Measurements from ENCODE around the gene CILP. TPM values are rescaled to one million over a fixed set of nuclear protein-coding genes. Genes with fewer than 3 reads are reported as not detected.
A peak's percentile ranks its signal among the peaks of the same experiment; 100 is the strongest.

The CILP gene
- total and polyA plus RNA-seq, 2 of the 13 experiments (the other 11 are each of a cell fraction or from before 2014, with no cell fraction given): 0.03 TPM; not detected in 1

DNA sequence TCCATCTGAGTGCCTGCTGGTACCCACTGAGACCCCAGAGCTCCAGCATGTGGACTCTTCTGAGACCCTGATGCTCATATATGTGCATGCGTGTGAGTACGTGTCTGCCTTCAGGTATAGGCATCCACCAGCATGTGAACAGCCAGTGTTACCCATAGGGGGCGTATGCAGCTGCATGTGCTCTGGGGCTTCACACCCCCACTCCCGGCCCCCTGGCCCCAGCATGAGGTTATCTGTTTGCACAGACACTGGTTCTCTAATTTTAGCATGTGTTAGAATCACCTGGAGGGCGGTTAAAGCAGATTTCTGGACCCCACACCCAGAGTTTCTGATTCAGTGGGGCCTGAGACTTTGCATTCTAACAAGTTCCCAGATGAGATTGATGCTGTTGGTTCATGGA, 824 bp upstream of the CILP start:
- intact Hi-C loops (cut with micrococcal nuclease; ENCODE audit: unreplicated experiment): no loop called here
- no peaks in the 10 kb centered on the region for H3K36me3 ChIP-seq (replicated peaks in 1 of 2; ENCODE audit: control insufficient read depth in 1 of 2, insufficient read depth in 2 of 2, low read length in 2 of 2)
- H2AFZ ChIP-seq (ENCODE audit: low read length): no peak overlapping the region
- peaks cover 23% of the 10 kb centered on the region for H3K4me1 ChIP-seq (ENCODE audit: insufficient read depth, low read length)
- TF ChIP-seq MYC (CRISPR knock-in tag; IDR thresholded peaks at IDR 0.05; ENCODE audit: borderline replicate concordance) (peak; percentile 71), ZNF773 (CRISPR knock-in tag; IDR thresholded peaks at IDR 0.05; ENCODE audit: borderline replicate concordance) (no peak), SCMH1 (CRISPR knock-in tag; IDR thresholded peaks at IDR 0.05; ENCODE audit: borderline replicate concordance) (no peak), XRCC5 (optimal IDR thresholded peaks at IDR 0.05; ENCODE audit: low read length) (peak; percentile 32), STAG1 (CRISPR knock-in tag; IDR thresholded peaks at IDR 0.05) (peak; percentile 55), SMC3 (IDR thresholded peaks at IDR 0.05; ENCODE audit: low read length) (peak; percentile 36), EEA1 (CRISPR knock-in tag; IDR thresholded peaks at IDR 0.05; ENCODE audit: borderline replicate concordance) (no peak), SMYD3 (CRISPR knock-in tag; IDR thresholded peaks at IDR 0.05) (no peak), TEAD3 (CRISPR knock-in tag; optimal IDR thresholded peaks at IDR 0.05; ENCODE audit: borderline replicate concordance) (peak; percentile 17)
- TF ChIP-seq, protein P1, sequence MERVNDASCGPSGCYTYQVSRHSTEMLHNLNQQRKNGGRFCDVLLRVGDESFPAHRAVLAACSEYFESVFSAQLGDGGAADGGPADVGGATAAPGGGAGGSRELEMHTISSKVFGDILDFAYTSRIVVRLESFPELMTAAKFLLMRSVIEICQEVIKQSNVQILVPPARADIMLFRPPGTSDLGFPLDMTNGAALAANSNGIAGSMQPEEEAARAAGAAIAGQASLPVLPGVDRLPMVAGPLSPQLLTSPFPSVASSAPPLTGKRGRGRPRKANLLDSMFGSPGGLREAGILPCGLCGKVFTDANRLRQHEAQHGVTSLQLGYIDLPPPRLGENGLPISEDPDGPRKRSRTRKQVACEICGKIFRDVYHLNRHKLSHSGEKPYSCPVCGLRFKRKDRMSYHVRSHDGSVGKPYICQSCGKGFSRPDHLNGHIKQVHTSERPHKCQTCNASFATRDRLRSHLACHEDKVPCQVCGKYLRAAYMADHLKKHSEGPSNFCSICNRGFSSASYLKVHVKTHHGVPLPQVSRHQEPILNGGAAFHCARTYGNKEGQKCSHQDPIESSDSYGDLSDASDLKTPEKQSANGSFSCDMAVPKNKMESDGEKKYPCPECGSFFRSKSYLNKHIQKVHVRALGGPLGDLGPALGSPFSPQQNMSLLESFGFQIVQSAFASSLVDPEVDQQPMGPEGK (CRISPR knock-in tag; IDR thresholded peaks at IDR 0.05): peak; percentile 78
- TF ChIP-seq, protein P2, sequence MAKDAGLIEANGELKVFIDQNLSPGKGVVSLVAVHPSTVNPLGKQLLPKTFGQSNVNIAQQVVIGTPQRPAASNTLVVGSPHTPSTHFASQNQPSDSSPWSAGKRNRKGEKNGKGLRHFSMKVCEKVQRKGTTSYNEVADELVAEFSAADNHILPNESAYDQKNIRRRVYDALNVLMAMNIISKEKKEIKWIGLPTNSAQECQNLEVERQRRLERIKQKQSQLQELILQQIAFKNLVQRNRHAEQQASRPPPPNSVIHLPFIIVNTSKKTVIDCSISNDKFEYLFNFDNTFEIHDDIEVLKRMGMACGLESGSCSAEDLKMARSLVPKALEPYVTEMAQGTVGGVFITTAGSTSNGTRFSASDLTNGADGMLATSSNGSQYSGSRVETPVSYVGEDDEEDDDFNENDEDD (CRISPR knock-in tag; IDR thresholded peaks at IDR 0.05; ENCODE audit: borderline replicate concordance): peak; percentile 49; the same call in 1 of the 2 replicates
- TF ChIP-seq, protein P3, sequence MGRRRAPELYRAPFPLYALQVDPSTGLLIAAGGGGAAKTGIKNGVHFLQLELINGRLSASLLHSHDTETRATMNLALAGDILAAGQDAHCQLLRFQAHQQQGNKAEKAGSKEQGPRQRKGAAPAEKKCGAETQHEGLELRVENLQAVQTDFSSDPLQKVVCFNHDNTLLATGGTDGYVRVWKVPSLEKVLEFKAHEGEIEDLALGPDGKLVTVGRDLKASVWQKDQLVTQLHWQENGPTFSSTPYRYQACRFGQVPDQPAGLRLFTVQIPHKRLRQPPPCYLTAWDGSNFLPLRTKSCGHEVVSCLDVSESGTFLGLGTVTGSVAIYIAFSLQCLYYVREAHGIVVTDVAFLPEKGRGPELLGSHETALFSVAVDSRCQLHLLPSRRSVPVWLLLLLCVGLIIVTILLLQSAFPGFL (CRISPR knock-in tag; IDR thresholded peaks at IDR 0.05): no peak
- TF ChIP-seq, protein P4, sequence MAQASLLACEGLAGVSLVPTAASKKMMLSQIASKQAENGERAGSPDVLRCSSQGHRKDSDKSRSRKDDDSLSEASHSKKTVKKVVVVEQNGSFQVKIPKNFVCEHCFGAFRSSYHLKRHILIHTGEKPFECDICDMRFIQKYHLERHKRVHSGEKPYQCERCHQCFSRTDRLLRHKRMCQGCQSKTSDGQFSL (CRISPR knock-in tag; IDR thresholded peaks at IDR 0.05): peak; percentile 98
- TF ChIP-seq, protein P5, sequence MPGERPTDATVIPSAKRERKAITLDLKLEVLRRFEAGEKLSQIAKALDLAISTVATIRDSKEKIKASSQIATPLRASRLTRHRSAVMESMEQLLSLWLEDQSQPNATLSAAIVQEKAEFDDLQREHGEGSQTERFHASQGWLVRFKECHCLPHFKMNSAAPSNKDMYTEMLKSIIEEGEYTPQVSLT (CRISPR knock-in tag; IDR thresholded peaks at IDR 0.05; ENCODE audit: borderline replicate concordance, low read depth): no peak
- TF ChIP-seq, protein P6, sequence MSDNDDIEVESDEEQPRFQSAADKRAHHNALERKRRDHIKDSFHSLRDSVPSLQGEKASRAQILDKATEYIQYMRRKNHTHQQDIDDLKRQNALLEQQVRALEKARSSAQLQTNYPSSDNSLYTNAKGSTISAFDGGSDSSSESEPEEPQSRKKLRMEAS (IDR thresholded peaks at IDR 0.05): peak; percentile 55
- TF ChIP-seq, protein P7, sequence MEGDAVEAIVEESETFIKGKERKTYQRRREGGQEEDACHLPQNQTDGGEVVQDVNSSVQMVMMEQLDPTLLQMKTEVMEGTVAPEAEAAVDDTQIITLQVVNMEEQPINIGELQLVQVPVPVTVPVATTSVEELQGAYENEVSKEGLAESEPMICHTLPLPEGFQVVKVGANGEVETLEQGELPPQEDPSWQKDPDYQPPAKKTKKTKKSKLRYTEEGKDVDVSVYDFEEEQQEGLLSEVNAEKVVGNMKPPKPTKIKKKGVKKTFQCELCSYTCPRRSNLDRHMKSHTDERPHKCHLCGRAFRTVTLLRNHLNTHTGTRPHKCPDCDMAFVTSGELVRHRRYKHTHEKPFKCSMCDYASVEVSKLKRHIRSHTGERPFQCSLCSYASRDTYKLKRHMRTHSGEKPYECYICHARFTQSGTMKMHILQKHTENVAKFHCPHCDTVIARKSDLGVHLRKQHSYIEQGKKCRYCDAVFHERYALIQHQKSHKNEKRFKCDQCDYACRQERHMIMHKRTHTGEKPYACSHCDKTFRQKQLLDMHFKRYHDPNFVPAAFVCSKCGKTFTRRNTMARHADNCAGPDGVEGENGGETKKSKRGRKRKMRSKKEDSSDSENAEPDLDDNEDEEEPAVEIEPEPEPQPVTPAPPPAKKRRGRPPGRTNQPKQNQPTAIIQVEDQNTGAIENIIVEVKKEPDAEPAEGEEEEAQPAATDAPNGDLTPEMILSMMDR (CRISPR knock-in tag; IDR thresholded peaks at IDR 0.05): peak; percentile 66
- TF ChIP-seq, protein P8, sequence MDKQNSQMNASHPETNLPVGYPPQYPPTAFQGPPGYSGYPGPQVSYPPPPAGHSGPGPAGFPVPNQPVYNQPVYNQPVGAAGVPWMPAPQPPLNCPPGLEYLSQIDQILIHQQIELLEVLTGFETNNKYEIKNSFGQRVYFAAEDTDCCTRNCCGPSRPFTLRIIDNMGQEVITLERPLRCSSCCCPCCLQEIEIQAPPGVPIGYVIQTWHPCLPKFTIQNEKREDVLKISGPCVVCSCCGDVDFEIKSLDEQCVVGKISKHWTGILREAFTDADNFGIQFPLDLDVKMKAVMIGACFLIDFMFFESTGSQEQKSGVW (CRISPR knock-in tag; IDR thresholded peaks at IDR 0.05; ENCODE audit: borderline replicate concordance): no peak
- no TSS peak for BruUV-seq (replicated peaks)
- H3K9me3 ChIP-seq (ENCODE audit: low read length): no peaks in the 10 kb centered on the region
- POLR2A ChIA-PET: interaction anchor here (2.4 kb wide), 1 partner anchor 88 kb away, joined by 7 read pairs; no protein-coding TSS in a partner anchor
- H3K4me3 ChIP-seq (replicated peaks in 1 of 3; ENCODE audit: insufficient read depth in 1 of 3, low read depth in 2 of 3, low read length in 3 of 3): no peak overlapping the region
- CTCF ChIA-PET (ENCODE audit: low intra/inter-chr PET ratio, low total read pairs): interaction anchor here (0.7 to 1.3 kb wide), 2 partner anchors 23 to 86 kb away, joined by 3 to 4 read pairs; no protein-coding TSS in a partner anchor
- DNase-seq (ENCODE audit: low spot score) (peak; percentile 42), FAIRE-seq (no peak), ATAC-seq (peak; percentile 80)
- H3K27ac ChIP-seq (ENCODE audit: extremely low read length, insufficient read depth, low read length): no peak overlapping the region
- WGBS (ENCODE audit: low lambda C conversion rate): 21% methylated on average over 3 of the region's 5 CpGs
- no peak overlapping the region for H3K4me2 ChIP-seq (ENCODE audit: low read depth, low read length)
- H3K79me2 ChIP-seq (ENCODE audit: insufficient read depth, low read length): no peaks in the 10 kb centered on the region
- no peak overlapping the region for H3K9ac ChIP-seq (ENCODE audit: insufficient read depth, low read depth, low read length)
- no peaks in the 10 kb centered on the region for H4K20me1 ChIP-seq (ENCODE audit: insufficient read depth, low read length)
- in situ Hi-C loops (cut with HindIII; ENCODE audit: extremely low pct_ligation_motif_present, low pct_unique_long_range_greater_than_20kb): no loop called here
- peaks cover 5 to 47% of the 10 kb centered on the region in 2 experiments; a peak in 4 of 5 replicates for H3K27me3 ChIP-seq (ENCODE audit: control insufficient read depth in 1 of 2, insufficient read depth in 2 of 2, low read length in 2 of 2)
